Erythroblast (primary cell): ENCODE measurements around the gene OR7C2.

Experiments
- GATA1 ChIP-seq: IDR thresholded peaks from 2 replicates; pipeline ENCODE4 v1.6.1; 2011; ENCODE audit warnings: low read depth, mild to moderate bottlenecking, control low read depth, low read length, moderate library complexity
- POLR2A ChIP-seq: IDR thresholded peaks from 2 replicates; pipeline ENCODE4 v1.6.1; 2011; ENCODE audit warnings: mild to moderate bottlenecking, low read length

- TF ChIP-seq POLR2A (no peak), GATA1 (no peak)
Observed at GRCh38 chr19:14901675-14902260, 39.5 kb upstream of the OR7C2 start.
